Measurements from ENCODE around the gene FGF22. TPM values are rescaled to one million over a fixed set of nuclear protein-coding genes. Genes with fewer than 3 reads are reported as not detected.
A peak's percentile ranks its signal among the peaks of the same experiment; 100 is the strongest.
"Not testable (repeated sequence)": the region's sequence is repeated elsewhere in the genome, so short reads cannot be mapped to it uniquely, and the experiment has no call there.

Gene FGF22
- total RNA-seq, 1 donor = under 0.01 TPM

- DNase-seq (ENCODE audit: low read depth in 2 of 3, low spot score in 2 of 3) = no peak
These were observed 17.3 kb downstream of the FGF22 start for GRCh38 chr19:656751-657559.

DNA sequence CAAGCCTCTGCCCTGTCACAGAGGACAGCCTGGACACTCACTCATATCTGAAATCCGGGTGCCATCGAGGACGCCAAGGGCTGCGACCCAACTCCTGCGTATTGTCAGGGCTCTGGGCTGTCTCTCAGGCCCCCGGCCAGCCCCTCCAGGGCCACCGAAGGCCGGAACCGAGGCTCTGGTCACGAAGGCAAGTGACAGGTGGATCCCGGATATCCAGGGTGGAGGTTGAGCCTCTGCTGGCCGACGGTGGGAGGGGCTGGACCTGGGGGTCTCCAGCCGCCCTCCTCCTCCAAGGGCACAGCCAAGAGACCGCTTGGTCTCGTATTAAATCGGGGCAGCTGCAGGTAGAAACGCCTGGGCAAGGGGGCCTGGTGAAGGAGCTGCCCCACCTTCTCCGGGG lies 17.9 kb downstream of the FGF22 start:
- no peak for DNase-seq (ENCODE audit: low read depth in 2 of 3, low spot score in 2 of 3)

DNA sequence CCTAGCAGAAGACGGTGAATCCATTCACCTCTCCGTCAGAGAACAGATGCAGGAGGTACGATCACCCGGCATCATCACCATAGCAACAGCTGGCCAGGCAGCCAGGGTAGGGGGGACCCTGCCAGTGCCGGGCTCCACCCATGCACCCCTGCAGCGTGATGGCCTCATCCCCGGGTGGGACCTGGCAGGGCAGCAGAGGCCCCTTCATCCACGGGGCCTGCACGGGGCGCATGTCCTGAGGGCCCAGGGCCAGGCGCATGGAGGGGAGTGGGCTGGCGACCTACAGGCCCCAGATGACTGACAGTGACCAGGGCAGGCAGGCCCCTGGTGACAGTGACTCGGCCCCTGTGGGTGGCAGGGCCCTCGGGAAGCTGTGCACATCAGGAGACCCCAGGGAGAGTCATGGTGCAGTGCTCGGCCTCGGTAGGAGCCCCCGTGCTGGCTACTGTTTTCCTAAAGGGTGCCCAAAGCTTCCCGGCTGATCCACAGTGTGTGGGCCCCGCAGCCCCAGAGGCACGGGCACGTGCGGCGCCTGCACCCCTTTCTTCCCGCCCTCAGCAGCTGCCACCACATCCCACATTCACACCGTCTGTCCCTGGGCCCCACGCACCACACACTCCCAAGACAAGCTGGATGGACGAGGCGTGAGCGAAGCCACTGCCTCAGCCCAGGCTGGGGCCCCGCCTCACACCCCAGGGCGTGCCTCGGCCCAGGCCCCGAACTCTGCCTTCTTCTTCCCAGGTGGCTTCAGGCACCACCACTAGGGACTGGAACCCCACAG lies 18.6 kb downstream of the FGF22 start:
- DNase-seq (ENCODE audit: low read depth in 2 of 3, low spot score in 2 of 3) = no peak

DNA sequence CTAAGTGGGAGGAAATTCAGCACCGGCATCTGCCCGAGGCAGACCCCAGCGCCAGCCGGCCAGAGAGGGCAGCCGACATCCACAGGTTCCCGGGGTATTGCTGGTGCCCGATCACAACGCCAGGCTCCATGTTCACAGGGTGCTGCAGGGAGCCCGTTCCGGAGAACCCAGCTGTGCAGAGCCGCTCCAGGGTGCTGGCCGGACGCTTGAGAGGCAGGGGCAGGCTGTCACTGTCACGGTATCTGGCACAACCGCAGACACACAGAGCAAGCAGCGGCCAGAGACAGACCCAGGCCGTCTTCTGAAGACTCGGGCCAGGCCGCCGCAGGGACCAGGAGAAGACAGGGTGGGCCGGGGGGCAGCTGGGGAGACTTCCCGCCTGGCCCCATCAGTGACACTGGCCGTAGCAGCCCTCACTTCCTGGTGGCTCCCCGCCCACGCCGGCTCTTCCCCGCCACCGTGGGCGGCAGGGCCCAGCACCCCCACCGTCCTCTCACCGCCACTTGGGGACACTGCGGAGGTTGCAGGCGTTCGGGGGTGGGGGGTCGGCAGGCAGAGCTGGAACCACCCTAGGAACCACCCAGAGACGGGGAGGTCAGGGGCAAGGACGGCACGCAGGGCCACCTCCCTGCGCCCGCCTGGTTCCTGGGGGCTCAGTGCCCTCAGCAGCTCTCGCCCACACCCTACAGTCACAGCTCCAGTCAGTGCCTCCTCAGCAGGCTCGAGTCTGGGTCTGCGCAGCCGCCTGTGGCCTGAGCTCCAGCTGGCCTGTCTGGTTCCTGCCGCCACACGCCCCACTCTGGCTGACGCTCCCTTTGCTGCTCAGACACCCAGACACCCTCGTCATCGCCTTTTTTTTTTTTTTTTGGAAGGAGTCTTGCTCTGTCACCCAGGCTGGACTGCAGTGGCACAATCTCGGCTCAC lies 19.5 kb downstream of the FGF22 start:
- no peak for DNase-seq (ENCODE audit: low read depth in 2 of 3, low spot score in 2 of 3)

GRCh38 chr19:660793-661426 lies 21.2 kb downstream of the FGF22 start:
- no peak for DNase-seq (ENCODE audit: low read depth in 2 of 3, low spot score in 2 of 3)

- DNase-seq (ENCODE audit: low read depth in 2 of 3, low spot score in 2 of 3) = peak; percentile 41 to 75 (median 58)
These were observed 21.9 kb downstream of the FGF22 start for GRCh38 chr19:661427-662196.

- DNase-seq (ENCODE audit: low read depth in 2 of 3, low spot score in 2 of 3) = peak in 2 of 3 donors; percentile 55 to 69
These were observed 22.7 kb downstream of the FGF22 start for GRCh38 chr19:662207-662961.

GRCh38 chr19:662962-663681 lies 23.4 kb downstream of the FGF22 start, which contains the start of gene RNF126:
Gene RNF126, minus strand, starts transcription at chr19:663214. Its CDS starts 93 bp downstream, at chr19:663121.
- peak; percentile 85 to 88 (median 86) for DNase-seq (ENCODE audit: low read depth in 2 of 3, low spot score in 2 of 3)

- DNase-seq (ENCODE audit: low read depth in 2 of 3, low spot score in 2 of 3) = no peak
These were observed 24.0 kb downstream of the FGF22 start for GRCh38 chr19:663682-664117.

- DNase-seq (ENCODE audit: low read depth in 2 of 3, low spot score in 2 of 3) = peak; percentile 73 to 87 (median 86)
These were observed 25.3 kb downstream of the FGF22 start for GRCh38 chr19:664913-665443.

DNA sequence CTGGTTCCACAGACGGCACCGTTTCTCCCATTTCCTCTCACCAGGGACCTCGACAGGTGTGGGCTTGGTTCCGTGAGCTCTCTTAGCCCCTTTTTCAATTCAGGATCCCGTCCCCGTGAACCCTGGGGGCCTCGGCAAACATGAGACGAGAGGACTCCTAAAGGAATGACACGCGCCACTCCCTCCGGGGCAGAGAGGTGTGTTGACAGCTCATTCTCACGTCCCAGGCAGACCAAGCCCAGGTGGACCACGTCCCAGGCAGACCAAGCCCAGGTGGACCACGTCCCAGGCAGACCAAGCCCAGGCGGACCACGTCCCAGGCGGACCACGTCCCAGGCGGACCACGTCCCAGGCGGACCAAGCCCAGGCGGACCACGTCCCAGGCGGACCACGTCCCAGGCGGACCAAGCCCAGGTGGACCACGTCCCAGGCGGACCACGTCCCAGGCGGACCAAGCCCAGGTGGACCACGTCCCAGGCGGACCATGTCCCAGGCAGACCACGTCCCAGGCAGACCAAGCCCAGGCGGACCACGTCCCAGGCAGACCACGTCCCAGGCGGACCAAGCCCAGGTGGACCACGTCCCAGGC lies 27.4 kb downstream of the FGF22 start:
- DNase-seq (ENCODE audit: low read depth in 2 of 3, low spot score in 2 of 3) = not testable (repeated sequence)

DNA sequence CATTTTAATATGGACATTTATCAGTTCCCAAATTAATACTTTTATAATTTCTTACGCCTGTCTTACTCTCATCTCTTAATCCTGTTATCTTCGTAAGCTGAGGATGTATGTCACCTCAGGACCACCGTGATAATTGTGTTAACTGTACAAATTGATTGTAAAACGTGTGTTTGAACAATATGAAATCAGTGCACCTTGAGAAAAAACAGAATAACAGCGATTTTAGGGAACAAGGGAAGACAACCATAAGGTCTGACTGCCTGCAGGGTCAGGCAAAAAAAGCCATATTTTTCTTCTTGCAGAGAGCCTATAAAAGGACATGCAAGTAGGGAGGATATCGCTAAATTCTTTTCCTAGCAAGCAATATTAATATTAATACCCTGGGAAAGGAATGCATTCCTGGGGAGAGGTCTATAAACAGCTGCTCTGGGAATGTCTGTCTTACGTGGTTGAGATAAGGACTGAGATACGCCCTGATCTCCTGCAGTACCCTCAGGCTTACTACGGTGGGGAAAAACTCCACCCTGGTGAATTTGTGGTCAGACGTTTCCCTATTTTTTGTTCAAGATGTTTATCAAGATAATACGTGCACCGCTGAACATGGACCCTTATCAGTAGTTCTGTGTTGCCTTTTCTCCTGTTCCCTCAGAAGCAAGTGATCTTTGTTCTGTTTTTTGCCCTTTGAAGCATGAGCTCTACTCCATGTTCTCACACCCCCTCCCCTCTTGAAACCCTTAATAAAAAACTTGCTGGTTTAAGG lies 29.2 kb downstream of the FGF22 start:
- peak in 2 of 3 donors; percentile 88 to 95 for DNase-seq (ENCODE audit: low read depth in 2 of 3, low spot score in 2 of 3)

GRCh38 chr19:670609-671075 lies 31.0 kb downstream of the FGF22 start:
- DNase-seq (ENCODE audit: low read depth in 2 of 3, low spot score in 2 of 3) = peak in 1 of 3 donors; percentile 53

DNA sequence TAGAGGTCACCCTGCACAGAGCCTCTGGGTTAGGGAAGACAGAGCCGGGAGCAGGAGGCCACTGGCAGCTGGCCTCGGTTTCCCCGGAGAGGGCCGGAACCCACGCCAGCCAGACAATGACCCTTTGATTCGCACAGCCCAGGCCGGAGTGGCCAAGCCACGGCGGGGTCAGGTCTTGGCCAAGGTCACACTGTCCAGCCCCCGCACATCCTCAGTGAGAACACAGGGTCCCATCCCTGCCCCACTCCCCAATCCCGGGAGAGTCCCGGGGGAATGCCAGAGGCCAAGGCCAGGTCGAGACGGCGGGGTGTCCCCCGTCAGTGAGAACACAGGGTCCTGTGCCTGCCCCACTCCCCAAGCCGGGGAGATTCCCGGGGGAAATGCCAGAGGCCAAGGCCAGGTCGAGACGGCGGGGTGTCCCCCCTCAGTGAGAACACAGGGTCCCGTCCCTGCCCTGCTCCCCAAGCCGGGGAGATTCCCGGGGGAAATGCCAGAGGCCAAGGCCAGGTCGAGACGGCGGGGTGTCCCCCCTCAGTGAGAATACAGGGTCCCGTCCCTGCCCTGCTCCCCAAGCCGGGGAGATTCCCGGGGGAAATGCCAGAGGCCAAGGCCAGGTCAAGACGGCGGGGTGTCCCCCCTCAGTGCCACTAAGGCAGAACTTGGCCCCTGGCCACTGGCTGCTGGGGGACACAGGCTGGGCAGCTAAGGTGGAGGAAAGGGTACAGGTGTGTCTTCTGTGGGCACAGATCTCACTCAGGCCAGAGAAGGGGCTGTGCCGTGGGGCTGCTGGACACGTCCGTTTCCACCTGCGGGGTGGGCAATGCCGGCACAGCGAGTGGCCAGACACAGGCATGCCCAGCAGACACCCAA lies 34.8 kb downstream of the FGF22 start:
- DNase-seq (ENCODE audit: low read depth in 2 of 3, low spot score in 2 of 3) = no peak

GRCh38 chr19:676007-676338 lies 36.3 kb downstream of the FGF22 start:
- no peak for DNase-seq (ENCODE audit: low read depth in 2 of 3, low spot score in 2 of 3)
